B cell (primary cell): ENCODE results near the gene PHB1.

Source experiments
- CTCF ChIP-seq: fragments of 200-600 bp; IDR thresholded peaks from one replicate; pipeline ENCODE4 v1.8.0; 2022; ENCODE audit warnings: antibody characterized with exemption, mild to moderate bottlenecking
- EZH2 ChIP-seq: IDR thresholded peaks from 2 replicates; pipeline ENCODE4 v1.6.1; 2012; ENCODE audit warnings: borderline replicate concordance, low read depth, mild to moderate bottlenecking, moderate library complexity, low read length; ENCODE audit not compliant: insufficient read depth, poor library complexity, severe bottlenecking

- TF ChIP-seq CTCF = no peak
- no peak for TF ChIP-seq EZH2
Observed at GRCh38 chr17:49457564-49458535, 43.2 kb upstream of the PHB1 start.
